Peyer's patch (tissue), 4 donors: ENCODE results near the gene YBX2.

Source experiments
- POLR2A ChIP-seq, 2 donors: fragments of 450-650 bp; IDR thresholded peaks; one replicate each; pipeline ENCODE4 v1.5.1; 2017; ENCODE audit warnings: antibody characterized with exemption in 2 of 2, mild to moderate bottlenecking in 2 of 2, moderate library complexity in 2 of 2
- TF ChIP-seq, protein P1 (sequence below), 6 experiments: fragments of 450-650 bp in 4 of 6; fragments of 200-600 bp in 2 of 6; sonication (generic) in 1 of 6; IDR thresholded peaks; one replicate each; pipeline ENCODE4 v1.5.1; 2017 to 2019; ENCODE audit warnings: antibody characterized with exemption in 6 of 6, mild to moderate bottlenecking in 3 of 6, moderate library complexity in 1 of 6

DNA sequence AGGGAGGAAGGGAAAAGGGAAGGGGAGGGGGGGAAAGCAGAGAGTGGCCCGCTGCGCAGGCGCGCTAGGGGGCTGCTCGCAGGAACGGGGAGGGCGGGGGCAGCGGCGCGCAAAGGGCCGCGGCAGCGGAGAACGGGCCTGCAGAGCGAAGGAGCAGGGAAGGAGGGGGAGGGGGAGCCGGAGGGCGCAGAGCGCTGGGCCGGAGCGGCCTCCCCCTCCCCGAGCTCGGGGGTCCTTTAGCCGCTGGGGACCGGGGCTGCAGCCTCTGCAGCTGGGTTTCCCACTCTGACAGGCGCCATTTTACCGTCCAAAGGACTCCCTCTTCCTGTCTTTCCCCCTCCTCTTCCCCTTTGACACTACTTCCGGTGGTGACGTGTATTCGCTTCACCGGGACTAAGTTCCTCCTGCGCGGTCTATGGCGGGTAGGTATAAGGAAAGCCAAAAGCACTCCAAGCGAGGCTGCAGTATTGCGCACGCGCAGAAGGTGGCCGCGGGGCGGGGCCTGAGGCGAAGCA is 42.7 kb downstream of the YBX2 start, which contains the start of gene CTDNEP1:
- TF ChIP-seq POLR2A (IDR thresholded peaks at IDR 0.05): peak in 1 of 2 donors; percentile 78
- TF ChIP-seq, protein P1, sequence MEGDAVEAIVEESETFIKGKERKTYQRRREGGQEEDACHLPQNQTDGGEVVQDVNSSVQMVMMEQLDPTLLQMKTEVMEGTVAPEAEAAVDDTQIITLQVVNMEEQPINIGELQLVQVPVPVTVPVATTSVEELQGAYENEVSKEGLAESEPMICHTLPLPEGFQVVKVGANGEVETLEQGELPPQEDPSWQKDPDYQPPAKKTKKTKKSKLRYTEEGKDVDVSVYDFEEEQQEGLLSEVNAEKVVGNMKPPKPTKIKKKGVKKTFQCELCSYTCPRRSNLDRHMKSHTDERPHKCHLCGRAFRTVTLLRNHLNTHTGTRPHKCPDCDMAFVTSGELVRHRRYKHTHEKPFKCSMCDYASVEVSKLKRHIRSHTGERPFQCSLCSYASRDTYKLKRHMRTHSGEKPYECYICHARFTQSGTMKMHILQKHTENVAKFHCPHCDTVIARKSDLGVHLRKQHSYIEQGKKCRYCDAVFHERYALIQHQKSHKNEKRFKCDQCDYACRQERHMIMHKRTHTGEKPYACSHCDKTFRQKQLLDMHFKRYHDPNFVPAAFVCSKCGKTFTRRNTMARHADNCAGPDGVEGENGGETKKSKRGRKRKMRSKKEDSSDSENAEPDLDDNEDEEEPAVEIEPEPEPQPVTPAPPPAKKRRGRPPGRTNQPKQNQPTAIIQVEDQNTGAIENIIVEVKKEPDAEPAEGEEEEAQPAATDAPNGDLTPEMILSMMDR (IDR thresholded peaks at IDR 0.05): no peak
